B cell (primary cell): ENCODE data around the gene UMOD.

Source experiments
- EZH2 ChIP-seq: IDR thresholded peaks from 2 replicates; pipeline ENCODE4 v1.6.1; 2012; ENCODE audit warnings: borderline replicate concordance, low read depth, mild to moderate bottlenecking, moderate library complexity, low read length; ENCODE audit not compliant: insufficient read depth, poor library complexity, severe bottlenecking
- TF ChIP-seq, protein P1 (sequence below): fragments of 200-600 bp; IDR thresholded peaks from one replicate; pipeline ENCODE4 v1.8.0; 2022; ENCODE audit warnings: antibody characterized with exemption, mild to moderate bottlenecking

DNA sequence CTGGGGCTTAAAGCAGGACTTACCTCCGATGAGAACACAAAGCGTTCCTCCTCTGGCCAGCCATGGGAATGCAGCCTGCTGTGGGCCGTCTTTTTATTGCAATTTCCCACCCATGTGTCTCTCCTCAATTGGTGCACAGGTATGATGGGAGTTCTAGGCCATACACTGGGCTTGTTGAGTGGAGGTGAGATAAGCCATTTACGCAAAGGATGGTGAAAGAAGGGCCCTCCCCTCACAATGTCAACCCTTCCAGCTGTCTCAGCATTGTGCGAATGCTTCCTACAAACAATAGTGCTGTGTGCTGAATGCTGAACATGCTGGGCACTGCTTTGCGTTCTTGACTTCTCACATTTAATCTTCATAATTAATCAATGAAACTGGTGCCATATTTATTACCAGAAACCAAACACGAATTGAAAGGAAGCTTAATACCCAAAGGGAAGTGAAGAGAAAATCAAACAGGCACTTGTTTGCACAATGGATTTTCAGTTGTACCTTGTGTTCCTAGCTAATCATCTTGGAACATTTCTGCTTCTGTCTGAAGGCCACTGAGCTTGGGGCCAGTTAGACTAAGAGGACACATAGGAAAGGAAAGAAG lies 25.0 kb downstream of the UMOD start, which contains the start of gene GP2:
- TF ChIP-seq, protein P1, sequence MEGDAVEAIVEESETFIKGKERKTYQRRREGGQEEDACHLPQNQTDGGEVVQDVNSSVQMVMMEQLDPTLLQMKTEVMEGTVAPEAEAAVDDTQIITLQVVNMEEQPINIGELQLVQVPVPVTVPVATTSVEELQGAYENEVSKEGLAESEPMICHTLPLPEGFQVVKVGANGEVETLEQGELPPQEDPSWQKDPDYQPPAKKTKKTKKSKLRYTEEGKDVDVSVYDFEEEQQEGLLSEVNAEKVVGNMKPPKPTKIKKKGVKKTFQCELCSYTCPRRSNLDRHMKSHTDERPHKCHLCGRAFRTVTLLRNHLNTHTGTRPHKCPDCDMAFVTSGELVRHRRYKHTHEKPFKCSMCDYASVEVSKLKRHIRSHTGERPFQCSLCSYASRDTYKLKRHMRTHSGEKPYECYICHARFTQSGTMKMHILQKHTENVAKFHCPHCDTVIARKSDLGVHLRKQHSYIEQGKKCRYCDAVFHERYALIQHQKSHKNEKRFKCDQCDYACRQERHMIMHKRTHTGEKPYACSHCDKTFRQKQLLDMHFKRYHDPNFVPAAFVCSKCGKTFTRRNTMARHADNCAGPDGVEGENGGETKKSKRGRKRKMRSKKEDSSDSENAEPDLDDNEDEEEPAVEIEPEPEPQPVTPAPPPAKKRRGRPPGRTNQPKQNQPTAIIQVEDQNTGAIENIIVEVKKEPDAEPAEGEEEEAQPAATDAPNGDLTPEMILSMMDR = no peak
- no peak for TF ChIP-seq EZH2
